Measurements from ENCODE around the gene CCRL2. TPM values are rescaled to one million over a fixed set of nuclear protein-coding genes. Genes with fewer than 3 reads are reported as not detected.

The CCRL2 gene
- total and polyA plus RNA-seq, 12 donors = 0.60 to 6.8 (median 1.9) TPM

DNA sequence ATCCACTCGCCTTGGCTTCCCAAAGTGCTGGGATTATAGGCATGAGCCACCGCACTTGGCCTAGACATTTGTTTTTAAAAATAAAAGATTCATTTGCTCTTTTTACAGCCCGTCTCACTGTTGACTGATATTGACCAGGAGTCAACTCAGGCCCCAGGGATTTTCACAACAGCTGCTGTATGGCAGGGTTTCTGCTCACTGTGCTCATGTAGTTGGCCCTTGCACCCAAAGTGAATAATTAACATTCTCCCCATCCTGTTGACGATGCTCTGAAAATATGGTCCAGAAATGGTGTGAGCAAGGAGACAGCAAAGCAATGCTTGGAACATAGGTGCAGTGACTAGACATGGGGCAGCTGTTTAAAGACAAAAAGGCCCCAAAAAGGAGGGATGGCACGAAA is 39.2 kb upstream of the CCRL2 start:
- H3K9me3 ChIP-seq (replicated peaks in 1 of 3) = no peaks in the 10 kb centered on the region
- no peak for DNase-seq

GRCh38 chr3:46368569-46368968 is 38.5 kb upstream of the CCRL2 start:
- DNase-seq = peak; percentile 24 to 75 (median 44)
- Histone ChIP-seq H3K4me1 (replicated peaks in 1 of 2) (peaks cover 3 to 6% of the 10 kb centered on the region in 2 donors), H3K9me3 (replicated peaks in 1 of 3) (no peaks in the 10 kb centered on the region), H3K4me3 (no peak overlapping the region), H3K27ac (no peak overlapping the region), H3K27me3 (peaks cover 14% of the 10 kb centered on the region), H3K36me3 (replicated peaks in 1 of 2) (no peaks in the 10 kb centered on the region)
- TF ChIP-seq, protein P1, sequence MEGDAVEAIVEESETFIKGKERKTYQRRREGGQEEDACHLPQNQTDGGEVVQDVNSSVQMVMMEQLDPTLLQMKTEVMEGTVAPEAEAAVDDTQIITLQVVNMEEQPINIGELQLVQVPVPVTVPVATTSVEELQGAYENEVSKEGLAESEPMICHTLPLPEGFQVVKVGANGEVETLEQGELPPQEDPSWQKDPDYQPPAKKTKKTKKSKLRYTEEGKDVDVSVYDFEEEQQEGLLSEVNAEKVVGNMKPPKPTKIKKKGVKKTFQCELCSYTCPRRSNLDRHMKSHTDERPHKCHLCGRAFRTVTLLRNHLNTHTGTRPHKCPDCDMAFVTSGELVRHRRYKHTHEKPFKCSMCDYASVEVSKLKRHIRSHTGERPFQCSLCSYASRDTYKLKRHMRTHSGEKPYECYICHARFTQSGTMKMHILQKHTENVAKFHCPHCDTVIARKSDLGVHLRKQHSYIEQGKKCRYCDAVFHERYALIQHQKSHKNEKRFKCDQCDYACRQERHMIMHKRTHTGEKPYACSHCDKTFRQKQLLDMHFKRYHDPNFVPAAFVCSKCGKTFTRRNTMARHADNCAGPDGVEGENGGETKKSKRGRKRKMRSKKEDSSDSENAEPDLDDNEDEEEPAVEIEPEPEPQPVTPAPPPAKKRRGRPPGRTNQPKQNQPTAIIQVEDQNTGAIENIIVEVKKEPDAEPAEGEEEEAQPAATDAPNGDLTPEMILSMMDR (IDR thresholded peaks at IDR 0.05) = peak in 5 of 6 experiments; percentile 9 to 37 (median 33)
- no peak for TF ChIP-seq POLR2A (IDR thresholded peaks at IDR 0.05)
- WGBS, 4 donors = 45 to 57% (median 52%) methylated on average over 7 of the region's 7 CpGs
- intact Hi-C loops (cut with DNase I) = no loop called here

More for the DNA sequence above, 39.2 kb upstream of the CCRL2 start:
- Histone ChIP-seq H3K4me3 (no peak overlapping the region), H3K27ac (no peak overlapping the region), H3K27me3 (peaks cover 7% of the 10 kb centered on the region), H3K4me1 (replicated peaks in 1 of 2) (peaks cover 3 to 6% of the 10 kb centered on the region in 2 donors), H3K36me3 (replicated peaks in 1 of 2) (no peaks in the 10 kb centered on the region)
- intact Hi-C loops (cut with DNase I) = no loop called here
- TF ChIP-seq, protein P1 (IDR thresholded peaks at IDR 0.05) = no peak
- no peak for TF ChIP-seq POLR2A (IDR thresholded peaks at IDR 0.05)
- 74 to 93% (median 85%) methylated on average over 5 of the region's 5 CpGs for WGBS, 4 donors

GRCh38 chr3:46369151-46369550 is 37.9 kb upstream of the CCRL2 start:
- peaks cover 18% of the 10 kb centered on the region for H3K27me3 ChIP-seq
- 81 to 85% (median 83%) methylated on average over 4 of the region's 4 CpGs for WGBS, 4 donors
- no peak for DNase-seq
- no peak overlapping the region for H3K27ac ChIP-seq
- H3K9me3 ChIP-seq (replicated peaks in 1 of 3) = no peaks in the 10 kb centered on the region
- intact Hi-C loops (cut with DNase I) = no loop called here
- no peaks in the 10 kb centered on the region for H3K36me3 ChIP-seq (replicated peaks in 1 of 2)
- no peak overlapping the region for H3K4me3 ChIP-seq
- TF ChIP-seq POLR2A (IDR thresholded peaks at IDR 0.05) = no peak
- TF ChIP-seq, protein P1 (IDR thresholded peaks at IDR 0.05) = no peak
- peaks cover 3 to 6% of the 10 kb centered on the region in 2 donors for H3K4me1 ChIP-seq (replicated peaks in 1 of 2)

- Histone ChIP-seq H3K36me3 (replicated peaks in 1 of 2) (no peaks in the 10 kb centered on the region), H3K27ac (peak overlapping the region in 1 of 5 donors; percentile 13), H3K4me3 (no peak overlapping the region), H3K4me1 (replicated peaks in 1 of 2) (peaks cover 3 to 6% of the 10 kb centered on the region in 2 donors), H3K9me3 (replicated peaks in 1 of 3) (no peaks in the 10 kb centered on the region), H3K27me3 (peaks cover 18% of the 10 kb centered on the region)
- TF ChIP-seq, protein P1 (IDR thresholded peaks at IDR 0.05) = no peak
- no peak for TF ChIP-seq POLR2A (IDR thresholded peaks at IDR 0.05)
- WGBS, 4 donors = 50 to 71% (median 58%) methylated on average over 6 of the region's 6 CpGs
- peak in 1 of 7 donors; percentile 1 for DNase-seq
- intact Hi-C loops (cut with DNase I) = loop anchor here in 1 of 2 donors (10.0 kb wide), 1 partner anchor 285 kb away; no protein-coding TSS in a partner anchor
Measured at GRCh38 chr3:46369675-46370132, 37.4 kb upstream of the CCRL2 start.
